Measurements from ENCODE around the gene SLC9A9.
A peak's percentile ranks its signal among the peaks of the same experiment; 100 is the strongest.

Gene SLC9A9

GRCh38 chr3:143849854-143850549, 1.7 kb upstream of the SLC9A9 start:
- in situ Hi-C loops (cut with HindIII; ENCODE audit: low pct_ligation_motif_present, low pct_unique_long_range_greater_than_20kb, low sequenced_read_pairs), result no loop called here
- DNase-seq, result no peak

GRCh38 chr3:143848704-143849103, 436 bp upstream of the SLC9A9 start:
- DNase-seq, result no peak
- in situ Hi-C loops (cut with HindIII; ENCODE audit: low pct_ligation_motif_present, low pct_unique_long_range_greater_than_20kb, low sequenced_read_pairs), result no loop called here

- no peak for DNase-seq
- in situ Hi-C loops (cut with HindIII; ENCODE audit: low pct_ligation_motif_present, low pct_unique_long_range_greater_than_20kb, low sequenced_read_pairs), result no loop called here
Measured at GRCh38 chr3:143843587-143843986, 4.7 kb downstream of the SLC9A9 start.

DNA sequence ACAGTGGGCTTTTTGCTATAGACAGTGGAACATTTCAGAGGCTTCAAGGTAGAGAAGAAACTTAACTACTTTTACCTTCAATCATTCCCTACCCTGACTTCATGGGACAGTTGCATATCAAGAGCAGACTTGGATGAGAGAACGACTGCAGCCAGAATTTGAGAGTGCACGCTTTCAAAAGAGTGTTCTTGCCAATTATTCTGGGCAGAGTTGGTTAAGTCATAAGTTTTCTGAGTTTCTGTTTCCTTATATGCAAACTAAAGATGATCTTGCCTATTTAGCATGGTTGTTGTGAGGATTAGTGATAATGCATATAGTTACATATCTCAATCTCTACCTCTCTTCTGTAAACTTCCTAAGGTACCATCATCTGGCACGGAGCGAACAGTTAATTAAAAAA, 7.6 kb downstream of the SLC9A9 start:
- in situ Hi-C loops (cut with HindIII; ENCODE audit: low pct_ligation_motif_present, low pct_unique_long_range_greater_than_20kb, low sequenced_read_pairs), result no loop called here
- no peak for DNase-seq

DNA sequence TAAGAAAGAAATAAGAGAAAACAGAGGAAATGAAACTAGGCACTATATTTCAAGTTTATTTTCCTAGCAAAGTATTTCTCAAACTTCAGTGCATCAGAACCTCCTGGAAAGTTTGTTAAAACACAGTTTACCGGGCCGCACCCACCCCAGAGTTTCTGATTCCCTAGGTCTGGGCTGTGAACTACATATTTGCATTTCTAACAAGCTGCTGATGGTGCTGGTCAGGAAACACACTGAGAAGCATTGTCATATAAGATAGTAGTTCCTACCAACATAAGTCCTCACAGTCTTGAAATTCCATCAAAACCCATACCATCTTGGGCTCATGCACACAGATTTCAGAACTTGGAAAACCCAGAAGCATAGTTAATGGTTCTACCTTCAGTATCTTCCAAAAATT, 8.3 kb downstream of the SLC9A9 start:
- DNase-seq, result no peak
- in situ Hi-C loops (cut with HindIII; ENCODE audit: low pct_ligation_motif_present, low pct_unique_long_range_greater_than_20kb, low sequenced_read_pairs), result no loop called here

- DNase-seq, result no peak
- in situ Hi-C loops (cut with HindIII; ENCODE audit: low pct_ligation_motif_present, low pct_unique_long_range_greater_than_20kb, low sequenced_read_pairs), result no loop called here
Measured at GRCh38 chr3:143837076-143837475, 11.2 kb downstream of the SLC9A9 start.

- no peak for DNase-seq
- in situ Hi-C loops (cut with HindIII; ENCODE audit: low pct_ligation_motif_present, low pct_unique_long_range_greater_than_20kb, low sequenced_read_pairs), result no loop called here
Measured at GRCh38 chr3:143835312-143835711, 13.0 kb downstream of the SLC9A9 start.

- in situ Hi-C loops (cut with HindIII; ENCODE audit: low pct_ligation_motif_present, low pct_unique_long_range_greater_than_20kb, low sequenced_read_pairs), result no loop called here
- peak; percentile 40 for DNase-seq
Measured at GRCh38 chr3:143832433-143832832, 15.8 kb downstream of the SLC9A9 start.

- DNase-seq, result no peak
- in situ Hi-C loops (cut with HindIII; ENCODE audit: low pct_ligation_motif_present, low pct_unique_long_range_greater_than_20kb, low sequenced_read_pairs), result no loop called here
Measured at GRCh38 chr3:143831994-143832393, 16.3 kb downstream of the SLC9A9 start.

DNA sequence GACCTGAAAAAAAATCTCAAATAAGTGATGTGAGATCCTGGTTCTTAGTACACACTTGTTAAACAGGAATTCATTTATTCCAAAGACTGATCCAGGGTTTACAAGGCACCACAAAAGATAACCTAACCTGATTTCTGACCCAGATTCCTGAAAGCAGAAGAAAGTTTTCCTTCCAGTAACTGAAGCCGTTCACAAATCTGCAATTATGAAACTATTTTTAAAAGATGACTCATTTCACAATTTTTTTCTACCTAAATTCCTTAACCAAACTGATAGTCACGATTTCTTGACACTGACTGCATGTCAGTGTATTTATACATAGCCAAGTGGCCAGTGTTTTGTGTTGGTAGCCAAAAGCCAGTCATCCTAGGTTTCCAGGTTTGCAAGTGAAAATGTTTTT, 17.1 kb downstream of the SLC9A9 start:
- DNase-seq, result peak; percentile 31
- in situ Hi-C loops (cut with HindIII; ENCODE audit: low pct_ligation_motif_present, low pct_unique_long_range_greater_than_20kb, low sequenced_read_pairs), result no loop called here

DNA sequence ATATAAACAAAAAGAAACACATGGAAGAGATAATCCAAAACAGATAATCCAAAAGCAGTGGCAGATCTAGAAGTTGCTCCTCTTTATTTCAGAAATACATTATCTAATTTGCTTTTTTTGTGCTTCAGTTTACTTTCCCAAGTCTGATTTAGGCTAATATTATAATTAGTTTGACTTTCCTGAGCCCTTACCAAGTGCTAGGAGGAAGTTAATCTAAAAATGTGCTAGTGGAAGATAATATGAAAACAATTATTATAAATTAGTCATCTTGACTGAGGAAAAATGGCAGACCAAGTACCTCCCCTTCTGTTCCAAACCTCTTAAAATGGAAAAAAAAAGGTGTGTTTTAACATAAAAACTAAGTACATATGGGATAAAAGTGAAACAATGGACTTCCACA, 17.5 kb downstream of the SLC9A9 start:
- in situ Hi-C loops (cut with HindIII; ENCODE audit: low pct_ligation_motif_present, low pct_unique_long_range_greater_than_20kb, low sequenced_read_pairs), result no loop called here
- no peak for DNase-seq

GRCh38 chr3:143830063-143830462, 18.2 kb downstream of the SLC9A9 start:
- no peak for DNase-seq
- in situ Hi-C loops (cut with HindIII; ENCODE audit: low pct_ligation_motif_present, low pct_unique_long_range_greater_than_20kb, low sequenced_read_pairs), result no loop called here

GRCh38 chr3:143827425-143827824, 20.8 kb downstream of the SLC9A9 start:
- in situ Hi-C loops (cut with HindIII; ENCODE audit: low pct_ligation_motif_present, low pct_unique_long_range_greater_than_20kb, low sequenced_read_pairs), result no loop called here
- DNase-seq, result no peak

DNA sequence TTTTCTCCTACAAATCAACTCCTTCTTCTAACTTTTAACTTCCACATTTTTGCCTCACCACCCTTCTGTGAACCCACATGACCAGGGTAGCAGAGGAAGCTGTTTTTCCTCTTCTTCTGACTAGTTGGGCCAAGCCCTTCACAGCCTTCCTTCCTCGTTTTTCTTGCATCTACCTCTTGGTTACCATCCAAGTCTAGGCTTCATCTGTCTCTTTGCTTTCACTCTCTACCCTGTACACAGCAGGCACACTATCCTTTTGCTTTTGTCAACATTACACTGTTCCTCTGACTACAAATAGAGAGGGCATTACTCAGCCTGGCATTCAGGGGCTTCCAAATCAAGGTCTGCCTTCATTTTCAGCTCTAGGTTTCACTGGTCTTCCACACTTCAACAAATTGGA, 22.0 kb downstream of the SLC9A9 start:
- DNase-seq, result no peak
- in situ Hi-C loops (cut with HindIII; ENCODE audit: low pct_ligation_motif_present, low pct_unique_long_range_greater_than_20kb, low sequenced_read_pairs), result no loop called here

DNA sequence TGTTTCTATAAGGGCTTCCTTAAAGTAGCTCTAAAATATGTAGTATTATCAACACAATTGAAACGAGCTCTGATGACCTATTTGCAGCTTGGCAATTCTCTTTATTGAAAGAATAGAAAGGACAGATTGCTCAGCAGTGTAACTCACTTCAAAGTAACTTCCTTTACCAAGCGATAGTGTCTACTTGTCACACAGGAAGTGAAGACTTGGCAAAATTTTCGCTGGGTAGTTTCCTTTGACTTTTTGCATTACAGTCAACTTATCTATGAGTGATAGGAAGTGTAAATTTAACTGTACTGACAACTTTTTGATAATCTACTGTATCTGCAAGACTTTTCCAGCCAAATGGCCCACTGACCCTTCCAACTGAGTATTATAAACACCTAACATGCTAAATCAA, 22.8 kb downstream of the SLC9A9 start:
- in situ Hi-C loops (cut with HindIII; ENCODE audit: low pct_ligation_motif_present, low pct_unique_long_range_greater_than_20kb, low sequenced_read_pairs), result no loop called here
- DNase-seq, result no peak

- no peak for DNase-seq
- in situ Hi-C loops (cut with HindIII; ENCODE audit: low pct_ligation_motif_present, low pct_unique_long_range_greater_than_20kb, low sequenced_read_pairs), result no loop called here
Measured at GRCh38 chr3:143824735-143825385, 23.4 kb downstream of the SLC9A9 start.

DNA sequence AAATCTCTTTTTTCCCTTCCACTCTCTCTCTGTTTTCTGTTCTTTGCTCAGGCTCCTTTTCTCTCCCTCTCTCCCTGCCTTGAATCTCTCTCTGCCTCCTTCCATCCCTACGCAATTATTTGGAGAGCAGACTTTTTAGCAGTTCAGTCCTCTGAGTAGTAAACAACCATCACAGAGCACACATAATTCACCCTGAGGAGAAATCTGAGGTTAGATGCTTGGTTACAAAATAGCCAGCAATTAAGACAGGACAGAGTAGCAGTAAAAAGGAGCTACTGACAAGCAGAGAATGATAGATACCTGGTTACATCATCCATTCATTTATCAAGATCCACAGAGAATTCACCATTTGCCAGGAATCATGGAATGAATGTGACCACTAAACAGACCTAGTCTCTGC, 25.5 kb downstream of the SLC9A9 start:
- in situ Hi-C loops (cut with HindIII; ENCODE audit: low pct_ligation_motif_present, low pct_unique_long_range_greater_than_20kb, low sequenced_read_pairs), result no loop called here
- DNase-seq, result no peak

- in situ Hi-C loops (cut with HindIII; ENCODE audit: low pct_ligation_motif_present, low pct_unique_long_range_greater_than_20kb, low sequenced_read_pairs), result no loop called here
Measured at GRCh38 chr3:143822374-143822773, 25.9 kb downstream of the SLC9A9 start.

GRCh38 chr3:143821862-143822261, 26.4 kb downstream of the SLC9A9 start:
- DNase-seq, result no peak
- in situ Hi-C loops (cut with HindIII; ENCODE audit: low pct_ligation_motif_present, low pct_unique_long_range_greater_than_20kb, low sequenced_read_pairs), result no loop called here

More at GRCh38 chr3:143822374-143822773, 25.9 kb downstream of the SLC9A9 start:
- DNase-seq, result no peak

DNA sequence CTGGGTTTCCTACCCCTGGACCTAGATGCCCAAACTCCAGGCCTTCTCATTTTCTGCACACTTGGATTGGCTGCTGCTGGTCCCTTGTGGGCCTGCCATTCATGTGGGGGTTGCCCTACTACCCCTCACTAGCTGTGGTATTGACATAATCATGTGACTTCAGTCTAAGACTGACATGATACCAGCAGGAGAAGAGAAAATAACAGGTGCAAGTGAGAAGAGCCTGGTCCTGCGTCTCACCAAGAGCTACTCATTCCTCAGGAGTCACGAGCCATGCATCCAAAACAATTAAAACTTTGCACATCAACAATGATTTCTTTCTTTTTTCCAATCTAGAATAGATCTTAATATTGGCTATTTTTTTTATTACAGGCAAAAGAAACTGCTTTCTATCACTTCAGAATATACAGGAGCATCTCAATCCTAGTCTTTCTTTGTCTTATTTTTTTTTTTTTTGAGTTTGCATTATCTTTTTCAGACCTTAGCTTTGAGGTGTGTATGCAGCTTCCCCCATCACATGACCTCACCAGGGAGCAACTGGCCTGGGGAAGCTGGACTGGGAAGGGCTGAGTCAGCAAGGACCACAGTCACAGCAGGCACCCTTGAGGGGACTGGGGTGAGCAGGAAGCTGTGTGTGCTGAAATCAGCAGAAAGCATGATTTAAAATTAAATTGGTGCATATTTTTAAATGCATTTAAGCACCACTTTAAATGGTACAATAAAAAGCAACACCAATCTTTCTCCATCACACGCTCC, 27.6 kb downstream of the SLC9A9 start:
- in situ Hi-C loops (cut with HindIII; ENCODE audit: low pct_ligation_motif_present, low pct_unique_long_range_greater_than_20kb, low sequenced_read_pairs), result no loop called here
- DNase-seq, result no peak
